Measurements from ENCODE around the gene PPFIBP2.

Gene PPFIBP2

DNA sequence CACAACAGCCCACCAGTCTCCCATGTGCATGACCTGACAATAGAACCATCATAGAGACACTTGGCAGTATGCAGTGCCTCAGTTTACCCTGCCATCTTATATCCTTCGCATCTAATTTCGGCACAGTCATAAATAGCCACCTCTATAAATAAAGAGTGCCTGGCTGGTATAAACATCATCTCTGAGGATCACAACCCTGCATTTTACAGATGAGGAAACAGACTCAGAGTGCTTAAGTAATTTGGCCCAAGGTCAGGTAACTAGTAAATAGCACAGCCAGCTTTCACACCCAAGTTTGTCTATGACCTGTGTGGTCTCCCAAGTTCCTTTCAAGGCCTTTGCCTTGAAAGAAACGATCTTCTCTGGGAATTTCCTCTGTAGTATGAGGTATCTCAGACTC lies 114.9 kb downstream of the PPFIBP2 start:
- Histone ChIP-seq H3F3A (ENCODE audit: insufficient read depth, low read length) (no peaks in the 10 kb centered on the region), H3K4me1 (ENCODE audit: insufficient read depth, low read length, severe bottlenecking) (no peaks in the 10 kb centered on the region), H4K20me1 (ENCODE audit: insufficient read depth, low read length) (no peaks in the 10 kb centered on the region), H3K36me3 (ENCODE audit: insufficient read depth, low read length) (peaks cover 36% of the 10 kb centered on the region), H3K9ac (ENCODE audit: low read length) (no peak overlapping the region), H3K27ac (ENCODE audit: low read depth, low read length, poor library complexity, severe bottlenecking) (no peak overlapping the region), H3K4me2 (ENCODE audit: low read length) (no peak overlapping the region), H3K4me3 (ENCODE audit: low read depth, low read length, poor library complexity, severe bottlenecking) (no peak overlapping the region), H2AFZ (ENCODE audit: low read length) (no peak overlapping the region), H3K9me2 (ENCODE audit: low read depth, low read length) (no peaks in the 10 kb centered on the region), H3K27me3 (ENCODE audit: insufficient read depth, low read length) (no peaks in the 10 kb centered on the region), H3K9me3 (ENCODE audit: low read length) (no peaks in the 10 kb centered on the region), H3K79me2 (ENCODE audit: insufficient read depth, low read length) (no peaks in the 10 kb centered on the region)
- TF ChIP-seq EZH2 (IDR thresholded peaks at IDR 0.05; ENCODE audit: borderline replicate concordance, low read length) = no peak
- TF ChIP-seq CTCF (IDR thresholded peaks at IDR 0.05; ENCODE audit: low read length) = no peak

GRCh38 chr11:7630002-7630401 lies 116.2 kb downstream of the PPFIBP2 start:
- no peak overlapping the region for H3K4me2 ChIP-seq (ENCODE audit: low read length)
- H3K27me3 ChIP-seq (ENCODE audit: insufficient read depth, low read length) = no peaks in the 10 kb centered on the region
- no peaks in the 10 kb centered on the region for H3K9me3 ChIP-seq (ENCODE audit: low read length)
- H3K4me3 ChIP-seq (ENCODE audit: low read depth, low read length, poor library complexity, severe bottlenecking) = no peak overlapping the region
- no peak overlapping the region for H3K9ac ChIP-seq (ENCODE audit: low read length)
- no peaks in the 10 kb centered on the region for H3K9me2 ChIP-seq (ENCODE audit: low read depth, low read length)
- peaks cover 48% of the 10 kb centered on the region for H3K36me3 ChIP-seq (ENCODE audit: insufficient read depth, low read length)
- H3K27ac ChIP-seq (ENCODE audit: low read depth, low read length, poor library complexity, severe bottlenecking) = no peak overlapping the region
- no peaks in the 10 kb centered on the region for H3K4me1 ChIP-seq (ENCODE audit: insufficient read depth, low read length, severe bottlenecking)
- no peaks in the 10 kb centered on the region for H3F3A ChIP-seq (ENCODE audit: insufficient read depth, low read length)
- TF ChIP-seq CTCF (IDR thresholded peaks at IDR 0.05; ENCODE audit: low read length) (no peak), EZH2 (IDR thresholded peaks at IDR 0.05; ENCODE audit: borderline replicate concordance, low read length) (no peak)
- H2AFZ ChIP-seq (ENCODE audit: low read length) = no peak overlapping the region
- H3K79me2 ChIP-seq (ENCODE audit: insufficient read depth, low read length) = no peaks in the 10 kb centered on the region
- H4K20me1 ChIP-seq (ENCODE audit: insufficient read depth, low read length) = no peaks in the 10 kb centered on the region

DNA sequence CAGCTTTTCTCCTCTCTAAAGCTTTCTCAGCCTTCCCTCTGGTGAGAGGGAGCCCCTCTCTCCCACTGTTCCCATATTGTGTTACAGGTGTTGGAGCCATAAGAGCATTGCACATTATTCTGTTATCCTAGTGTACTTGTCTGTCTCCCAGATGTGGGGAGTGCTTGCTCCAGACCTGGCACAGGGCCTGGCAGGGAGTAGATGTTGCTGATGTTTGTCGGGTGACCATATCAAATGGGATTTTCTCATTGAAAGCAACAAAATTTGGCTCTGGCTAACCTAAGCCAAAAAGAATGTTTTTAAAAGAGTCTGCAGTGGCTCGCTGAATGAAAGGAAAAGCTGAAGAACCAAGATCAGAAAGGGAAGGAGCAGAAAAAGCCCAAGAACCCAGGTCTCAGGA lies 118.4 kb downstream of the PPFIBP2 start:
- H3K9me2 ChIP-seq (ENCODE audit: low read depth, low read length) = no peaks in the 10 kb centered on the region
- no peaks in the 10 kb centered on the region for H3K27me3 ChIP-seq (ENCODE audit: insufficient read depth, low read length)
- H3K9ac ChIP-seq (ENCODE audit: low read length) = no peak overlapping the region
- H2AFZ ChIP-seq (ENCODE audit: low read length) = no peak overlapping the region
- no peak for TF ChIP-seq EZH2 (IDR thresholded peaks at IDR 0.05; ENCODE audit: borderline replicate concordance, low read length)
- TF ChIP-seq CTCF (IDR thresholded peaks at IDR 0.05; ENCODE audit: low read length) = no peak
- no peaks in the 10 kb centered on the region for H4K20me1 ChIP-seq (ENCODE audit: insufficient read depth, low read length)
- H3F3A ChIP-seq (ENCODE audit: insufficient read depth, low read length) = no peaks in the 10 kb centered on the region
- no peak overlapping the region for H3K27ac ChIP-seq (ENCODE audit: low read depth, low read length, poor library complexity, severe bottlenecking)
- no peaks in the 10 kb centered on the region for H3K4me1 ChIP-seq (ENCODE audit: insufficient read depth, low read length, severe bottlenecking)
- no peak overlapping the region for H3K4me3 ChIP-seq (ENCODE audit: low read depth, low read length, poor library complexity, severe bottlenecking)
- H3K9me3 ChIP-seq (ENCODE audit: low read length) = no peaks in the 10 kb centered on the region
- peaks cover 69% of the 10 kb centered on the region for H3K36me3 ChIP-seq (ENCODE audit: insufficient read depth, low read length)
- no peak overlapping the region for H3K4me2 ChIP-seq (ENCODE audit: low read length)
- no peaks in the 10 kb centered on the region for H3K79me2 ChIP-seq (ENCODE audit: insufficient read depth, low read length)
